NCI-H146 treated with DMSO at 0.1 percent for 48 hours (cell line): Measurements from ENCODE around the gene NTM.

Experiments used
- DNase-seq: peaks from one replicate; lab custom pipeline; 2025; ENCODE audit not compliant: unreplicated experiment; lab: John Stamatoyannopoulos, UW

The NTM gene

DNA sequence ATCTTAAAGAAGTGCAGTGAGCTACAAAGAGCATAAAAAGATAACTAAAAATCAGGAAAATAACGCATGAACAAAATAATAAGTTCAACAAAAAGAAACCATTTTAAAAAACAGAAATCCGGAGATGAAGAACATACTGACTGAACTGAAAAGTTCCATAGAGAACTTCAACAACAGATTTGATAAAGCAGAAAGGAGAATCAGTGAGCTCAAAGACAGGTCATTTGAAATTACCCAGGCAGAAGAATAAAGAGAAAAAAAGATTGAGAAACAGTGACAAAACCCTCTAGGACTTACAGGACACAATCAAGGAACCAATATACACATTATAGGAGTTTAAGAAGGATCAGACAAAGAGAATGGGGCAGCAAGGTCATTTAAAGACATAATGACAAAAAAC, 334.3 kb downstream of the NTM start:
- no peak for DNase-seq

DNA sequence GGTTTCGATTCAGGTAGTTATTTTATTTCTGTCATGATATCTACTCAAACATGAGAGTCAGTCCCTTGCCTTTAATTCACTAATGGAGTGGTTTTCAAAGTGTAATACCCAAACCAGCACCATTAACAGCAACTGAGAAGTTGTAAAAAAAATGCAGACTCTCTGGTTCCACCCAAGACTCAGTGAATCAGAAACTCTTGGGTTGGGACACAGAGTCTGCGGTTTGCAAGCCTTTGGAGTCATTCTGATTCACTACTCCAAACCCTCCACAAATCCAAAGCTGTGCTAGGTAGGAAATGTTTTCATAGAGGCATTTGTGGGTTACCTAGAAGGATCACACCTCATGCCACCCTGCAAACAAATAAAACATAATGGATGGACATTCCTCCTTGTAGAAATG, 340.1 kb downstream of the NTM start:
- no peak for DNase-seq

DNA sequence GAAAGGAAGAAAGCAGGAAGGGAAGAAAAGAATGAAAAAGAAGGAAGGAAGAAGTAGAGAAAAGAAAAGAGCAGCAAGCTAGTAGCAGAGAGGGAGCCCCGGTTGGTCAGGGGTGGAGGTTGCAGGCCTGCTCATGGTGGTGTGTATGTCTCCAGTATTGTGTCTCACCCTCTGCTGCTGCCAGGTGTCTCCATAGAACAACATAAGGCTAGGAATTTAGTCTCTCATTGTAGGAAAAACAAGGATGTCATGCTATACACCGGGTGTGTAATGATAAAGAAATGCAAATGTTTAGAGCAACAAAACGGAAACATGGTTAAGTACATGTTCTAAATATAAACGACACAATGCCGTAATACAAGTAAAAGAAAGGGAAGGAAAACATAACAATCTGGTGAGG, 342.5 kb downstream of the NTM start:
- no peak for DNase-seq

DNA sequence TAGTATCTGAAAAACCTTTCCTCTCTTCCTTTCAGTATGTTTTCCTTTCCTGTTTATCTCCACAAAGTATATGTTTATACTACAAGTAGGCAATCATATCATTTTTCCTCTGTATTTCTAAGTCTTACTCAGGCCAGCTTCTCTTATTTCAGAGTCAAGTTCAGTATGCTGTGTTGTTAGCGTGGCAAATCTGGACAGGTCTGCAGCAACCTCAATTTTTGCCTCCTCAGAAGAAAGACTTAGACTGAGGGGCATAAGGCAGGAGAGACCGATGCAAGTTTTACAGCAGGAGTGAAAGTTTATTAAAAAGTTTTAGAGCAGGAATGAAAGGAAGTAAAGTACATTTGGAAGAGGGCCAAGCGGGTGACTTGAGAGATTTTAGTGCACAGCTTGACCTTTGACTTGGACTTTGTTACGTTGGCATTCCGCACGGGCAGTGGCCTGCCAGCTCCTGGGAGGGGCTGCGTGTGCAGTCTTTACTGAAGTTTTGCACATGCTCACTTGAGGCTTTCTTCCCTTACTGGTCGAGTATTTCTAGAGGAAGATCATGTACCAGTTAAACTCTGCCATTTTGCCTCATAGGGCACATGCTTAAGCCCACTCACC, 343.2 kb downstream of the NTM start:
- DNase-seq = no peak

DNA sequence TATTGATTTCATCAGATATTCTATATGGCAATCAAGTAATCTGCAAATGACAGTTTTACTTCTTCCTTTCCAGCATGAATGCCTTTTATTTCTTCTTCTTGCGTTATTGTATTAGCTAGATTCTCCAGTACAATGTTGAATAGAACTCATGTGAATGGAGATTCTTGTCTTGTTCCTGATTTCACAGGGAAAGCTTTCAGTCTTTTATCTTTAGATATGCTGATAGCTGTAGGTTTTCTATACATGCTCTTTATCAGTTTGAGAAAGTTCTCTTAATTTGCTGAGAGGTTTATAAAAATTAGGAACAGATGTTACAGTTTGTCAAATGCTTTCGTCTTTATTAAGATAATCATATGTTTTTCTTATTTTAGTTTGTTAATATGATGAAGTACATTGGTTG, 347.2 kb downstream of the NTM start:
- no peak for DNase-seq

DNA sequence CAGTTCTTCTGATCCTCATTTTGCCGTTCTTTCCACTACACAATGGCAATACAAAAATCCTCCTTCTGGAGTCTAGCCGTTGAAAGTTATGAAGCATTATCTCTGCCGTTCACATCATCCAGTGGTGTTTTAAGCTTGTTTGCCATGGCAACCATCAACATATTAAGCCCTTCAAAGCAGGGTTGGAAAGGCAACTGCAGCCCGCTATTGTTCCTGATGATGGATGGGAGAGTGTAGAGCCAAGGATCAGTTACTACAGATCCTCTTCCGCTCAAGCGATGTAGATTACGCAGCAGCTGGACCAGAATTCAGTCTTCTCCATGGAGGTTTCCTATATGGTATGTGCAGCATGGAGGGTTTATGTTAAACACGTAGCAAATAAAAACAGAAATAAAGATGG, 352.7 kb downstream of the NTM start:
- no peak for DNase-seq

DNA sequence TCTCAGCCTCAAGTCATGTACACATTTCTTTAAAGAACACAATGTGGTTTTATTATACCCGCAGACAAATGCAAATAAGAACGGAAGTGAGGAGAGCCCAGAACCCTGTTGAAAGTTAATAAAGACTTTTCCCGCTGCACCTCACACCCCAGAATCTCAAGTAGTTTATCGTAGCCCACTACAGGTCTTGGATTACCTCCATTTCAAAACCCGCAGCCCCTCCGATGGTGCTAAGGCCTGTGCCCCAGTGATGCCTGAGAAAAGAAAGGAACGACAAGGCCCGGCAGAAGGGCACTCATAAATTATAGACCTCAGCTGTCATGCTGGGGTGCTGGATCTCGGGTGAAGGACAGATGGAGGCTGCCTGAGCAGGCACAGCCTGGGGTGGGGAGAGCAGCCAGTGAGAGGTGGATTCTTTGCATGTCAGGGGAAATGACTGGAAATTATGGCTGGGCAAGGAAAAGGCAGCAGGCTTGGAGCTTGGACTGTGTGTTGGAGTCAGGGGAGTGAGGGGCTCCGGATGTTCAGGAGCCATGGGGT, 354.1 kb downstream of the NTM start:
- no peak for DNase-seq

DNA sequence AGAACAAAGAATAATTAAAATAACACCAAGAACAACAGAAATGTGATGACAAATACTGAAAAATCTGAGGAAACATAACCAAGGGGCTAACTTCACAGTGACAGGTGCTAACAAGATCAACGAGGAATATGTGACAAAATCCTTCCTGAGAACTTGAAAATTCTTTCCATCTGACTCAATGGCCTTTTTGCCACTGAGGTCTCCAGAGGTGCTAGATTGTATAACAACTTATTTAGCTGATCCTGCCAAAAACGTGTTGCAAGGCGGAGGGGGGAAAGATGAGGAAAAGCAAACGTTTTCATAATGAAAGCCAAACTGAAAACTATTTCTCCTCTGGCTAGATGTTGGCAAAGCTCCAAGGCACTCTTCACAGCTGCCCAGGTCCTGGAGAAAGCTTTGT, 364.5 kb downstream of the NTM start:
- no peak for DNase-seq

DNA sequence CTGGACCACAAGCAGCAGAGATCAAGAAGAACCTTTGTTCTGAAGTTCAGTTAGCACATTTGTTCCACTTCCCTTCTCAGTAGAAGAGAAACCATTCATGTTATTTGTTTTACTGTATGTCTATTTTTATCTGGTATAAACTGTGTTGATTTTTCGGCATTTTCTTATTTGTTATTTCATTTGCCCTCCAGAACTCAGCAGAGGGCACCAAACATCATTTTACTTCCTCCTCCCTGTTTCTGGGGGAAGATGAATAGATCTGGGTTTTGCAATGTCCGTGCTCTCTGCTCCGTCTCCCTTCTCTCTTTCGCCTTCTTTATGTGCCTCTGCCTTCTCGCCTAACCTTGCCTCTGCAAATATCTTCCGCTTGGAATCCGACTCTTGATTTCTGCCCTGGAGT, 366.9 kb downstream of the NTM start:
- no peak for DNase-seq

DNA sequence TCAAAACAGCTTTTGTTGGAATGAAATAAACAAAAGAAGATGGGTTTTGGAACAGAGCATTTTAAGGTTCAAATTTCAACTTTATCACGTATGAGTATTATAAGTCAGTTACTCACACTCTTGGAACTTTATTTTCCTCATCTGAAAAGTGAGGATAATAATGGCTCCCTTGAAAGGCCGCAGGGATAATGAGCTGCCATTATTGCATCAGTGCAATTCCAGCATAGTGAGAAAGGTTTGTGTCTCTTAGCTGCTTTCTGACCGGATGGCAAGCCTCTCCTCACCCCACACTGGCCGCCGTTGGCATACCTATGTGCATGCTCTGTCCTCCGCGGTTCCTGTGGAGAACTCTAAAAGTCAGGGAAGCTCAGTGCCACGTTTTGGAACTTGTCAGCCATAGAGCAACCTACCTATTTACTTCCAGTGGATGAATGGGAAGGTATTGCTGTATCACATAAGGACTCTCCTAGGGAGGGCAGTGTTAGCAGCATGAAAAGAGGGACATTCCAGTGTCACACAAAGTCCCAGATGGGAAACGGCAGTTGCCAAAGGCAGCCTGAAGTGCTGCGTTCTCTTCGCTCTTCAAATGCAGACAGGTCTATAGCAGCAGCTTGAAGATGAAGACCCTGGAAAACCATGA, 368.9 kb downstream of the NTM start:
- no peak for DNase-seq

DNA sequence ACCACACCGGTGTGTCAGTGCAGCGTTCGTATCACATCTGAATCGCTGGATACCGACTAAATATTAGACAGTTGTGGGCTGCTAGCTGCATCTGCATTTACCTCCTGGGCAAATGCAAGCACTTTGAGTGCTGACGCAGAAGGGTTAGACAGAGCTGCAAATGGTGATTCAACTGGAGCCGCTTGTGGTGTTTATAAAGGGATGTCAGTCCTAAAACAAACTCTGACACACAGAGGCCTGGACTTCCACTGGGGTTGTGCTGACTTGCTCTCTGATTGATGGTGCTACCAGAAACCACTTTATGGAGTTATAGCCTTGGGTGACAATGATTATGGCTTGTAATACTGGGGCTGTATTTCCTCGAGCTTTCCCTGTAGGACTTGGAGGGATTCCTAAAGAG, 374.4 kb downstream of the NTM start:
- DNase-seq = no peak

DNA sequence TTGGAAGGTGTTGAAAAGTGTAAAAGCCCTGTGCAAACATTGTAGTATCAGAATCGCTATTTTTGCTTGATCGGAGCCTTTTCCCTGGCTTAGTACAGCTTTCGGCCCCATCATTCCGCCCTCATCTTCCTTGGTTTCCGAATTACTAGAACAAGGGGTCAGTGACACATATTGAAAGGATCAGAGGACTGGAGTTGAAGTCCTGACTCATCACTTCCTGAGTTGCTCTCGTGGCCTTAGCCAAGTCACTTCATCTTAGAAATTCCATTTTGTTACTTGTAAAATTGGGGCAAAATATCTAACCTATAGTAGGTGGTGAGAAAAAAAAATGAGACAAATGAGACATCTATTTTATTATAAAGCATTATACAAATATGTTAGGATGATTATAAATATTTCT, 375.0 kb downstream of the NTM start:
- DNase-seq = no peak

DNA sequence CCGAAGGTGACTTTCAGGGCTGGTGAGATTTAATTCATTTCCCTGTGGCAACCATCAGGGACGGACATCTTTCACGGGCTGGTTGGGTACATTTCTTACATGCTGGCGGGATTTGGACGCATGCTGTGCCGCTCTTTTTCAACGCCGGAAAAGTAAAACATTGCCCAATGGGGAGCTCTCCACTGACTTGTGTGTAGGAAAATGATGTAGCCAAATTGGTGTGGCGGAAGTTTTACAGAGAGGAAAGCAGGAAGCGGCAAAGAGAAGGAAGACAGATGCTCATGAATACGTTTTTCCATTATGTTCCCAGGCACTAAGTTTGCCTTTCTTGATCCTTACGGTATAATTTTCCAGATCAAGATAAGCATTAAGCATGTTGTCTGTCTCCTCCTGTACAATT, 375.8 kb downstream of the NTM start:
- DNase-seq = no peak

DNA sequence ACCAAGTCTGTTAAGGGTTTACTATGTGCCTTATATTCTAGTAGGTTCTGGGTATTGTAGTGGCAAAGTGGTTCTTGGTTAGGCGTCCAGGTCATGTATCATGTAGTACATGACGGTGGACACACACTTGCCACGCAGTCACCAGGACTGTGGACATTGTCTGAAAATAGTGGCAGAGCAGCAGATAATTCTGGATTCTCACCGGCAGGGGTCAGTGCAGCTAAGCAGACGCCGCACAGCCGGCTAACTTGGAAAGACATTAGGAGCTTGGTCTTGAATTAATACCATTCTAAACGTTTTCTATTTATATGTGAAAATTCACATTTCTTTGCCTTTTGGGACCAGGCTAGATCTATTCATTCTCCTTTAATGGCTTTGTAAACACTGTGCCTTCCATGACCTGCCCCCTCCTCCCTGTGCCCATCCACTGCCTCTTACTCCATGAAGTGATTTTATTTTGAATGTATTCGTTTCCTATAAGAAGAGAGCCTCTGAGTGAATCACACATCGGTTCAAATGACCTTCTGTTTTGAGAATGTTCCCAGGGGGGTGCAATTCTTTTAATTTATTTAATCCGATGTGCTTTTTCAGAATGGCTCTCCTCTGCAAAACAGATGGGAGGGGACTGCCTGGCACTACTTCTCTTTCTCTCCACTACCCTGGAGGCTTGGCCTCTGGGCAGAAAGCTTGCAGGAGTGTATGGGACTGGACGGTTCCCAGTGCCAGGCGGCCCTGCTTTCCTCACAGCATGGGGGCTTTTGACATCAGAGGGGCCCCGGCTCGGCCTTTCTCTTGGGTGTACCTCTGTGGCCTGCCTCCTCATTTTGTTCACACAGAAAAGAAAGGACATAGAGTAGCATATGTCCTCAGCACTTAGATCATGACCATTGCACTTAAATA, 378.0 kb downstream of the NTM start:
- no peak for DNase-seq

DNA sequence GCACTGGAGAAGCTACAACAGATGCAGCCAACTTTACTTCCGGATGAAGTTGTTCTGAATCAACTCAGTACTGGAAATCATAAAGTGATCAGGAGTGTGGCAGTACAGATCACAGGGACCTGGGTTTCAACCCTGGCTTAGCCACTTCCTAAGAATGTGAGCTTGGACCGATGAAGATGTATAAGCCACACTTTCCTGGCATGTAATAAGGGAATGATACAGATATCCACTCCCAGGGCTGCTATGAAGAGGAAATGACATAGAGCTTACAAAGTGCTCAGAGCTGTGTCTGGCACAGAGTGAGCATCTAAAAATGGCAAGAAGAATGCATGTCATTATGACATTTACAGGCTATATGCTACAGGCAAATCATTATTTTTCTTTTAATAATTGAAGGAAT, 378.7 kb downstream of the NTM start:
- DNase-seq = no peak

DNA sequence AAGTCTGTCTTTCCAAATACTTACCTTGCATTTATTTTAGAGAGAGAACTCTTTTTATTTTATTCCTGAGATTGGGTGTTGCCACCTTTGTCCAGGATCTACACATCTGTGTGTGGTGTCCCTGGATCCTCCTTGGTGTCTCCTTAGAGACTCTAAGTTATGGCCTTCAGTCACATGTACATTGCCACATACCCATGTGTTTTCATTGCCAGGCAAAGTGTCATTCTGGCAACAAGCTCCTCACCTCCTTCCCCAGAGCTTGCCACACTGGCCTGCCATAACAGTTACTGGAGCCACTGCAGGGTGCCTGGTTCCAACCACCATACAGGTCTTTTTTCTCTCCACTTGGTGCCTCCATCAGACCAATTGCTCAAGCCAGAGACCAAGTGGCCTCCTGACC, 379.7 kb downstream of the NTM start:
- DNase-seq = no peak

DNA sequence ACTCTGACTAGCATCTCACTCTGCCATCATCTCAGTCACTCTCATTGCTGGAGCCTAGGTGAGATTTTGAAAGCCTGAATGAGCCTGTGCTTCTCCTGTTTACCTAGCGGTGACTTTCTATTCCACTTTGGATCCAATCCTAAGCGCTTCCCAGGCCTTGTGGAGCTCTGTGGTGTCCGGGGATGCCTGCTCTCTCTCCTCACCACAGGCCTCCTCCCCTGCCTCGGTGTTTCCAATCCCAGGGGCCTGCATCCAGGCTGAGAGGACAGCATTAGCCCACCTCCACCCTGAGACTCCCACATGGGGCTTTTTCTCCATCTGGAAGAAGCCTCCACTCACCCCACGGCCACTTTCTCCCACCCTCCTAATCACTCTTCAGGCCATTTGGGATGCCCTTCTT, 380.3 kb downstream of the NTM start:
- DNase-seq = no peak

DNA sequence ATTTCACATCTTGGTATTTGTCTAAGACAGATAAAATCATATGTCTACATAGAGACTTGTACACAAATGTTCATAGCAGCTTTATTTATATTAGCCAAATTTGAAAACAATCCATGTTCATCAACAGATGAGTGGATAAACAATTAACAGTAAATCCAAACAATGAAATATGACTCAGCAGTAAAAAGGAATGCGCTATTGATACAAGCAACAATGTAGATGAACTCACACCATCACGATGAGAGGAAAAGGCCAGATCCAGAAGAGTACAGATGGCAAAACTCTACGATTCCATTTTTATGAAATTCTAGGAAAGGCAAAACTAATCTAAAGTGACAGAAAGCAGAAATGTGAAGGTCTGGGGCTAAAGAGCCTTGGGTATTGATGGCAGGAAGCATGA, 384.3 kb downstream of the NTM start:
- DNase-seq = no peak

DNA sequence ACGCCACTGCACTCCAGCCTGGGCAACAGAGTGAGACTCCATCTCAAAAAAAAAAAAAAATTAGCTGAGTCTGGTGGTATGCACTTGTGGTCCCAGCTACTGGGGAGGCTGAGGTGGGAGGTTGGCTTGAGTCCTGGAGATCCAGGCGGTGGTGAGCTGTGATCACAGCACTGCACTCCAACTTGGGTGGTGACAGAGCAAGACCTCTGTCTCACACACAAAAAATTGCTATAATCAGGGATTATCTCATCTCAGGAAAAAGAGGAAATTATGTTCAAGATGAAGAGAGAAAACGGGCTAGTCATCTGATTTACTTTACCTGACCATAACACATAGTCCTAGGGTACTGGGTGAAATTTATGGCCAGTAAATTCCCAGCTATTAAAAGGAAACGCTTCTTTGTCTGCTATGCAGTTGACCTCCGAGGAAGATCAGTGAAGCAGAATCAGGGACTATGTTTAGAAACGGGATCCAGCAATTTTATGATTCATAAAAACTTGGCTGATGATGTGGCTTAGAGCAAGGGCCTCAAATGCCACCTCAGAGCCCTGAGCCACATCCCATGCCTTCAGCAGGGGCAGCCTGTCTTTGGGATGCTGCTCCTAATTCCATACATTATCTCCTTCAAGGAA, 386.2 kb downstream of the NTM start:
- no peak for DNase-seq

DNA sequence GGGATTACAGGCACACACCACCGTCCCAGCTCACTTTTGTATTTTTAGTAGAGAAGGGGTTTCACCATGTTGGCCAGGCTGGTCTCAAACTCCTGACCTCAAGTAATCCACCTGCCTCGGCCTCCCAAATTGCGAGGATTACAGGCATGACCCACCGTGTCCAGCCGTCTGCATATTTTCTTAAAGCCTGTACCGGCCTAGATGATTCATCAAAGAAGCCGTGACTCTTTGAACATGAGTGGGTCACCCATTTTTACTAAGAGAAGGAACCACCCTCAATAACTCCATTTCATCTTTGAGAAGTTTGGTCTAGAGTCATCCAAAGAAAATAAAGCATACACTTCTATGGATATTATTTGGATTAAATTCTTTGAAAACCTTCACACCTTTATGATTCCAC, 388.3 kb downstream of the NTM start:
- DNase-seq = no peak

DNA sequence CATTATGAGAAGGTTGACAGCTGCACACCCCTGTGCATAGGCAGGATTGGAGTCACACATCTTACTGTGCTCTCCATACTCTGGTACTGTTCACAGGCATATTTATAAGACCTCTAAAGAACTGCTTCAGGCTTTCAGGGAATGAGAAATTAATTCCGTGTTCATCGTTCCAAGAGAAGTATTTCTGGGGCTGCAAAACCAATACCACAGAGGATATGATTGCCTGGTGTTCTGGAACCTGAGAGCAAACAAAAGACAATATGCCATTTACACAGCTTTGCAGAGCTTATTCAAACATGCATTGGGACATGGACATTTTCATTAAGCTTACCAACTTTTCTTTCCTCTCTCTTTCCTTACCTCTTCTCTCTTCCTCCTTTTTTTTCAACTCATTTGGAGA, 388.7 kb downstream of the NTM start:
- no peak for DNase-seq
